ENCODE data around the gene ARHGAP27. TPM values are rescaled to one million over a fixed set of nuclear protein-coding genes. Genes with fewer than 3 reads are reported as not detected.

The ARHGAP27 gene
- total RNA-seq, 3 donors from 2014 or later (not counting 1 experiment from before 2014, with no cell fraction given), result 125 to 141 (median 126) TPM

DNA sequence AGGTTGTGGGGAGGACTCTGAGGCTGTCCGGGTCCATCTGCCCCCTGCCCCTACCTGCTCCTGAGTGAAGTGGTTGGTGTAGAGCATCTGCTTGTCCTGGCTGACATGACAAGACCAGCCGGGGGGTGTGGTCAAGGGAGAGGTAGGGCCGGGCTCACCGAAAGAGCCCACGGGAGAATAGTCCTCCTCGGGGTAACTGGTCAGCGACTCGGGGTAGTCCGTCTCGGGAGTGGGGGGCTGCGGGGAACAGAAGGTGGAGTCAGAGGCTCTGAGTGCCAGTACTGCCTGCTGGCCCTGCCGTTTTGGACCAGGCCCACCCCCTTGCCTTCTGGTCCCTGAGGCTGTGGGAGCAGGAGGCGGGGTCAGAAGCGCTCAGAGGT is 27.8 kb downstream of the ARHGAP27 start:
- peak overlapping the region; percentile 43 to 66 for H3K27ac Mint-ChIP-seq
- no peak for TF ChIP-seq CTCF (IDR thresholded peaks at IDR 0.05)
- no peak overlapping the region for H3K4me3 ChIP-seq (ENCODE audit: low read length)
- ATAC-seq (no peak), DNase-seq (no peak)
- H3K27me3 ChIP-seq (ENCODE audit: control insufficient read depth, insufficient read depth, low read length), result no peaks in the 10 kb centered on the region
- intact Hi-C loops (cut with micrococcal nuclease), result no loop called here
- WGBS (ENCODE audit: insufficient coverage), result 96% methylated on average over 14 of the region's 14 CpGs
- H3K4me3 Mint-ChIP-seq, result no peak overlapping the region
- no peaks in the 10 kb centered on the region for H3K27me3 Mint-ChIP-seq (ENCODE audit: low read depth in 2 of 2)
- peaks cover 10% of the 10 kb centered on the region for H3K36me3 Mint-ChIP-seq
- H3K36me3 ChIP-seq (ENCODE audit: control insufficient read depth, insufficient read depth, low read length), result peaks cover 60% of the 10 kb centered on the region
- peaks cover 37 to 45% of the 10 kb centered on the region in 2 donors for H3K4me1 Mint-ChIP-seq
- H3K27ac ChIP-seq (ENCODE audit: low read length), result no peak overlapping the region
- no peaks in the 10 kb centered on the region for H3K9me3 Mint-ChIP-seq
- H3K4me1 ChIP-seq (ENCODE audit: control insufficient read depth, insufficient read depth, low read length), result peaks cover 38% of the 10 kb centered on the region
- no peaks in the 10 kb centered on the region for H3K9me3 ChIP-seq (ENCODE audit: control insufficient read depth, insufficient read depth, low read length)

GRCh38 chr17:45403906-45404490 is 28.7 kb downstream of the ARHGAP27 start:
- no peak overlapping the region for H3K4me3 ChIP-seq (ENCODE audit: low read length)
- no peak for TF ChIP-seq CTCF (IDR thresholded peaks at IDR 0.05)
- H3K36me3 ChIP-seq (ENCODE audit: control insufficient read depth, insufficient read depth, low read length), result peaks cover 68% of the 10 kb centered on the region
- no peaks in the 10 kb centered on the region for H3K27me3 ChIP-seq (ENCODE audit: control insufficient read depth, insufficient read depth, low read length)
- Mint-ChIP-seq H3K36me3 (peaks cover 10% of the 10 kb centered on the region), H3K27me3 (ENCODE audit: low read depth in 2 of 2) (no peaks in the 10 kb centered on the region), H3K27ac (peak overlapping the region; percentile 43 to 66), H3K4me3 (no peak overlapping the region), H3K9me3 (no peaks in the 10 kb centered on the region), H3K4me1 (peaks cover 31 to 37% of the 10 kb centered on the region in 2 donors)
- no peak overlapping the region for H3K27ac ChIP-seq (ENCODE audit: low read length)
- no peak for ATAC-seq
- intact Hi-C loops (cut with micrococcal nuclease), result no loop called here
- 96% methylated on average over 8 of the region's 10 CpGs for WGBS (ENCODE audit: insufficient coverage)
- no peak for DNase-seq
- H3K9me3 ChIP-seq (ENCODE audit: control insufficient read depth, insufficient read depth, low read length), result no peaks in the 10 kb centered on the region
- peaks cover 29% of the 10 kb centered on the region for H3K4me1 ChIP-seq (ENCODE audit: control insufficient read depth, insufficient read depth, low read length)

- Mint-ChIP-seq H3K9me3 (no peaks in the 10 kb centered on the region), H3K27me3 (ENCODE audit: low read depth in 2 of 2) (no peaks in the 10 kb centered on the region), H3K4me3 (no peak overlapping the region), H3K27ac (no peak overlapping the region), H3K4me1 (peaks cover 21 to 26% of the 10 kb centered on the region in 2 donors), H3K36me3 (peaks cover 10% of the 10 kb centered on the region)
- H3K27me3 ChIP-seq (ENCODE audit: control insufficient read depth, insufficient read depth, low read length), result no peaks in the 10 kb centered on the region
- TF ChIP-seq CTCF (IDR thresholded peaks at IDR 0.05), result no peak
- peaks cover 19% of the 10 kb centered on the region for H3K4me1 ChIP-seq (ENCODE audit: control insufficient read depth, insufficient read depth, low read length)
- DNase-seq, result no peak
- no peak overlapping the region for H3K27ac ChIP-seq (ENCODE audit: low read length)
- no peaks in the 10 kb centered on the region for H3K9me3 ChIP-seq (ENCODE audit: control insufficient read depth, insufficient read depth, low read length)
- WGBS (ENCODE audit: insufficient coverage), result 88% methylated on average over 1 of the region's 1 CpG
- intact Hi-C loops (cut with micrococcal nuclease), result no loop called here
- no peak overlapping the region for H3K4me3 ChIP-seq (ENCODE audit: low read length)
- H3K36me3 ChIP-seq (ENCODE audit: control insufficient read depth, insufficient read depth, low read length), result peaks cover 78% of the 10 kb centered on the region
- ATAC-seq, result no peak
Observed at GRCh38 chr17:45402916-45403315, 29.8 kb downstream of the ARHGAP27 start.

GRCh38 chr17:45398800-45399199 is 33.9 kb downstream of the ARHGAP27 start:
- no peak for TF ChIP-seq CTCF (IDR thresholded peaks at IDR 0.05)
- Histone ChIP-seq H3K36me3 (ENCODE audit: control insufficient read depth, insufficient read depth, low read length) (peaks cover 91% of the 10 kb centered on the region), H3K4me1 (ENCODE audit: control insufficient read depth, insufficient read depth, low read length) (peaks cover 6% of the 10 kb centered on the region), H3K27me3 (ENCODE audit: control insufficient read depth, insufficient read depth, low read length) (no peaks in the 10 kb centered on the region), H3K4me3 (ENCODE audit: low read length) (no peak overlapping the region), H3K9me3 (ENCODE audit: control insufficient read depth, insufficient read depth, low read length) (no peaks in the 10 kb centered on the region), H3K27ac (ENCODE audit: low read length) (no peak overlapping the region)
- DNase-seq (no peak), ATAC-seq (no peak)
- Mint-ChIP-seq H3K27ac (peak overlapping the region; percentile 23 to 47), H3K9me3 (no peaks in the 10 kb centered on the region), H3K27me3 (ENCODE audit: low read depth in 2 of 2) (no peaks in the 10 kb centered on the region), H3K4me1 (peaks cover 7 to 14% of the 10 kb centered on the region in 2 donors), H3K4me3 (no peak overlapping the region), H3K36me3 (peaks cover 16% of the 10 kb centered on the region)
- intact Hi-C loops (cut with micrococcal nuclease), result no loop called here
- WGBS (ENCODE audit: insufficient coverage), result 89% methylated on average over 5 of the region's 5 CpGs

All from natural killer cell (primary cell).